Mucosa of rectum (tissue), 2 donors: Measurements from ENCODE around the gene HINT2.

ENCODE experiments used
- H3K27ac ChIP-seq, 2 donors: one replicate each; pipeline ENCODE4 v1.7.0; 2013; ENCODE audit warnings: inconsistent platforms in 2 of 2, low read depth in 2 of 2, low read length in 2 of 2
- H3K27me3 ChIP-seq, 2 donors: one replicate each; pipeline ENCODE4 v1.7.0; 2013; ENCODE audit warnings: low read length in 2 of 2; ENCODE audit not compliant: control insufficient read depth in 2 of 2, insufficient read depth in 2 of 2
- H3K36me3 ChIP-seq, 2 donors: one replicate each; pipeline ENCODE4 v1.7.0; 2013; ENCODE audit warnings: low read length in 2 of 2; ENCODE audit not compliant: control insufficient read depth in 2 of 2, insufficient read depth in 2 of 2
- H3K4me1 ChIP-seq, 2 donors: one replicate each; pipeline ENCODE4 v1.7.0; 2013; ENCODE audit warnings: low read length in 2 of 2, mild to moderate bottlenecking in 1 of 2; ENCODE audit not compliant: control insufficient read depth in 2 of 2, insufficient read depth in 2 of 2
- H3K4me3 ChIP-seq, 2 donors: one replicate each; pipeline ENCODE4 v1.7.0; 2013; ENCODE audit warnings: low read length in 2 of 2
- H3K9ac ChIP-seq, 2 donors: one replicate each; pipeline ENCODE4 v1.7.0; 2013; ENCODE audit warnings: low read length in 2 of 2, low read depth in 1 of 2, mild to moderate bottlenecking in 1 of 2
- H3K9me3 ChIP-seq, 2 donors: one replicate each; pipeline ENCODE4 v1.7.0; 2013; ENCODE audit warnings: low read length in 2 of 2; ENCODE audit not compliant: control insufficient read depth in 2 of 2
- donor health status: healthy.
- donor health status: Normal muscosa, but diverticular disease.

HINT2 gene

GRCh38 chr9:35783418-35783817 is 31.4 kb downstream of the HINT2 start:
- no peaks in the 10 kb centered on the region for H3K9me3 ChIP-seq
- H3K27ac ChIP-seq: no peak overlapping the region
- no peak overlapping the region for H3K4me3 ChIP-seq
- H3K36me3 ChIP-seq: peaks cover 0 to 6% of the 10 kb centered on the region in 2 donors
- H3K27me3 ChIP-seq: no peaks in the 10 kb centered on the region
- H3K9ac ChIP-seq: no peak overlapping the region
- H3K4me1 ChIP-seq: no peaks in the 10 kb centered on the region

- Histone ChIP-seq H3K27ac (no peak overlapping the region), H3K4me1 (no peaks in the 10 kb centered on the region), H3K27me3 (no peaks in the 10 kb centered on the region), H3K36me3 (peaks cover 0 to 6% of the 10 kb centered on the region in 2 donors), H3K9ac (no peak overlapping the region), H3K9me3 (no peaks in the 10 kb centered on the region), H3K4me3 (no peak overlapping the region)
Measured at GRCh38 chr9:35781066-35781465, 33.8 kb downstream of the HINT2 start.

- Histone ChIP-seq H3K9ac (no peak overlapping the region), H3K27ac (no peak overlapping the region), H3K4me1 (no peaks in the 10 kb centered on the region)
Measured at GRCh38 chr9:35778496-35778895, 36.3 kb downstream of the HINT2 start.

GRCh38 chr9:35776018-35776417 is 38.8 kb downstream of the HINT2 start:
- H3K27me3 ChIP-seq: no peaks in the 10 kb centered on the region
- H3K9ac ChIP-seq: no peak overlapping the region
- peaks cover 12 to 13% of the 10 kb centered on the region in 2 donors for H3K4me1 ChIP-seq
- no peak overlapping the region for H3K4me3 ChIP-seq
- H3K27ac ChIP-seq: no peak overlapping the region
- no peaks in the 10 kb centered on the region for H3K36me3 ChIP-seq
- H3K9me3 ChIP-seq: no peaks in the 10 kb centered on the region

More at GRCh38 chr9:35778496-35778895, 36.3 kb downstream of the HINT2 start:
- Histone ChIP-seq H3K4me3 (no peak overlapping the region), H3K36me3 (peaks cover 0 to 3% of the 10 kb centered on the region in 2 donors), H3K27me3 (no peaks in the 10 kb centered on the region), H3K9me3 (no peaks in the 10 kb centered on the region)

GRCh38 chr9:35774907-35775635 is 39.8 kb downstream of the HINT2 start:
- Histone ChIP-seq H3K27me3 (no peaks in the 10 kb centered on the region), H3K36me3 (no peaks in the 10 kb centered on the region), H3K4me3 (no peak overlapping the region), H3K27ac (no peak overlapping the region), H3K9me3 (no peaks in the 10 kb centered on the region), H3K4me1 (peaks cover 19 to 20% of the 10 kb centered on the region in 2 donors), H3K9ac (no peak overlapping the region)

- H3K36me3 ChIP-seq: no peaks in the 10 kb centered on the region
- H3K4me3 ChIP-seq: peak overlapping the region in 1 of 2 donors; percentile 4
- peaks cover 19 to 20% of the 10 kb centered on the region in 2 donors for H3K4me1 ChIP-seq
- peak overlapping the region in 1 of 2 donors; percentile 48 for H3K9ac ChIP-seq
- peak overlapping the region; percentile 61 to 62 for H3K27ac ChIP-seq
- H3K27me3 ChIP-seq: no peaks in the 10 kb centered on the region
- H3K9me3 ChIP-seq: no peaks in the 10 kb centered on the region
Measured at GRCh38 chr9:35771943-35772342, 42.9 kb downstream of the HINT2 start.

- H3K9me3 ChIP-seq: no peaks in the 10 kb centered on the region
- H3K9ac ChIP-seq: peak overlapping the region in 1 of 2 donors; percentile 48
- peak overlapping the region in 1 of 2 donors; percentile 13 for H3K4me3 ChIP-seq
- H3K4me1 ChIP-seq: peaks cover 19 to 20% of the 10 kb centered on the region in 2 donors
- H3K27ac ChIP-seq: peak overlapping the region; percentile 61 to 62
- H3K36me3 ChIP-seq: no peaks in the 10 kb centered on the region
- H3K27me3 ChIP-seq: no peaks in the 10 kb centered on the region
Measured at GRCh38 chr9:35771534-35771933, 43.3 kb downstream of the HINT2 start.

- Histone ChIP-seq H3K27ac (peak overlapping the region; percentile 61 to 62), H3K36me3 (no peaks in the 10 kb centered on the region), H3K27me3 (no peaks in the 10 kb centered on the region), H3K9me3 (no peaks in the 10 kb centered on the region), H3K4me3 (peak overlapping the region in 1 of 2 donors; percentile 13), H3K9ac (peak overlapping the region in 1 of 2 donors; percentile 48), H3K4me1 (peaks cover 19 to 20% of the 10 kb centered on the region in 2 donors)
Measured at GRCh38 chr9:35771075-35771433, 43.8 kb downstream of the HINT2 start.

- Histone ChIP-seq H3K4me3 (no peak overlapping the region), H3K27me3 (no peaks in the 10 kb centered on the region), H3K27ac (no peak overlapping the region), H3K9ac (no peak overlapping the region), H3K36me3 (no peaks in the 10 kb centered on the region), H3K4me1 (peaks cover 19 to 20% of the 10 kb centered on the region in 2 donors), H3K9me3 (no peaks in the 10 kb centered on the region)
Measured at GRCh38 chr9:35769763-35770162, 45.1 kb downstream of the HINT2 start.

- Histone ChIP-seq H3K9ac (no peak overlapping the region), H3K4me3 (no peak overlapping the region), H3K9me3 (no peaks in the 10 kb centered on the region), H3K4me1 (peaks cover 19 to 20% of the 10 kb centered on the region in 2 donors), H3K36me3 (no peaks in the 10 kb centered on the region), H3K27ac (no peak overlapping the region), H3K27me3 (no peaks in the 10 kb centered on the region)
Measured at GRCh38 chr9:35767458-35767857, 47.4 kb downstream of the HINT2 start.
